PFSK-1 (cell line): ENCODE data around the gene EFNA5.

Experiments
- FOXP2 ChIP-seq: optimal IDR thresholded peaks from 2 replicates; pipeline ENCODE3; 2011; ENCODE audit warnings: borderline replicate concordance, control low read depth, inconsistent platforms; ENCODE audit not compliant: insufficient read depth; ENCODE audit errors: extremely low read length, extremely low read depth
- POLR2AphosphoS5 ChIP-seq: IDR thresholded peaks from 2 replicates; pipeline ENCODE4 v1.6.1; 2012; ENCODE audit warnings: low read depth, mild to moderate bottlenecking, control low read depth, low read length, moderate library complexity
- SIN3A ChIP-seq: IDR thresholded peaks from 2 replicates; pipeline ENCODE4 v1.6.1; 2012; ENCODE audit warnings: mild to moderate bottlenecking, low read length, moderate library complexity, borderline replicate concordance; ENCODE audit not compliant: insufficient read depth
- TAF1 ChIP-seq: IDR thresholded peaks from 2 replicates; pipeline ENCODE4 v1.6.1; 2012; ENCODE audit warnings: low read length, control low read depth, borderline replicate concordance; ENCODE audit not compliant: insufficient read depth
- TF ChIP-seq, protein P1 (sequence below), 2 experiments: IDR thresholded peaks; 2 replicates each; pipeline versions ENCODE4 v1.6.1 to v1.8.0; 2011 to 2012; ENCODE audit warnings: low read depth in 2 of 2, low read length in 2 of 2, control low read depth in 1 of 2, inconsistent platforms in 1 of 2, mild to moderate bottlenecking in 1 of 2, moderate library complexity in 1 of 2; ENCODE audit not compliant: insufficient read depth in 1 of 2

The EFNA5 gene

DNA sequence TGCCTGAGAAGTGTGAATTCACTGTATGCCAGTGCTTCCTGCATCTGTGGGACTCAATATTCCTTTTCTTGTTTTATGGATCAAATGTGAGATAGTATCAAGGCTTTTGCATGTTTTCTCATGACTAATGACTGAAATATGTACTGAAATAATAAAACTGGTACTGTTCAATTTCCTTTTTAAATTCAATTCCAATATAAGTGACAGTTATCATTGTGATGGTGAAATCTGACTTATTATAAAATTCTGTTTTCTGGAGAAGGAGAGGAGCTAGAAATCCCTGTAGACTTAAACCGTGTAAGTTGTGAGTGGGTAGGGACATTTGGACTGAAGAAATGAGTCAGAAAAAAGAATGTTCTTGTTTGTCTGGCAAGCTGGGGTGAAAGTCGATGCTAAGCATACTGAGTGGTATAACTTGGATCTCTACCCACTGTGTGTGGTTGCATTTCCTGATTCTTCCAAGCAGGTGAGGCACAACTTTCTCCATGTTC is 245.2 kb downstream of the EFNA5 start:
- TF ChIP-seq SIN3A = no peak
- TF ChIP-seq, protein P1, sequence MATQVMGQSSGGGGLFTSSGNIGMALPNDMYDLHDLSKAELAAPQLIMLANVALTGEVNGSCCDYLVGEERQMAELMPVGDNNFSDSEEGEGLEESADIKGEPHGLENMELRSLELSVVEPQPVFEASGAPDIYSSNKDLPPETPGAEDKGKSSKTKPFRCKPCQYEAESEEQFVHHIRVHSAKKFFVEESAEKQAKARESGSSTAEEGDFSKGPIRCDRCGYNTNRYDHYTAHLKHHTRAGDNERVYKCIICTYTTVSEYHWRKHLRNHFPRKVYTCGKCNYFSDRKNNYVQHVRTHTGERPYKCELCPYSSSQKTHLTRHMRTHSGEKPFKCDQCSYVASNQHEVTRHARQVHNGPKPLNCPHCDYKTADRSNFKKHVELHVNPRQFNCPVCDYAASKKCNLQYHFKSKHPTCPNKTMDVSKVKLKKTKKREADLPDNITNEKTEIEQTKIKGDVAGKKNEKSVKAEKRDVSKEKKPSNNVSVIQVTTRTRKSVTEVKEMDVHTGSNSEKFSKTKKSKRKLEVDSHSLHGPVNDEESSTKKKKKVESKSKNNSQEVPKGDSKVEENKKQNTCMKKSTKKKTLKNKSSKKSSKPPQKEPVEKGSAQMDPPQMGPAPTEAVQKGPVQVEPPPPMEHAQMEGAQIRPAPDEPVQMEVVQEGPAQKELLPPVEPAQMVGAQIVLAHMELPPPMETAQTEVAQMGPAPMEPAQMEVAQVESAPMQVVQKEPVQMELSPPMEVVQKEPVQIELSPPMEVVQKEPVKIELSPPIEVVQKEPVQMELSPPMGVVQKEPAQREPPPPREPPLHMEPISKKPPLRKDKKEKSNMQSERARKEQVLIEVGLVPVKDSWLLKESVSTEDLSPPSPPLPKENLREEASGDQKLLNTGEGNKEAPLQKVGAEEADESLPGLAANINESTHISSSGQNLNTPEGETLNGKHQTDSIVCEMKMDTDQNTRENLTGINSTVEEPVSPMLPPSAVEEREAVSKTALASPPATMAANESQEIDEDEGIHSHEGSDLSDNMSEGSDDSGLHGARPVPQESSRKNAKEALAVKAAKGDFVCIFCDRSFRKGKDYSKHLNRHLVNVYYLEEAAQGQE (IDR thresholded peaks at IDR 0.05; ENCODE audit: insufficient read depth in 1 of 2, low read depth in 2 of 2, low read length in 2 of 2) = no peak
- no peak for TF ChIP-seq FOXP2
- TF ChIP-seq POLR2AphosphoS5 = no peak
- TF ChIP-seq TAF1 = no peak

DNA sequence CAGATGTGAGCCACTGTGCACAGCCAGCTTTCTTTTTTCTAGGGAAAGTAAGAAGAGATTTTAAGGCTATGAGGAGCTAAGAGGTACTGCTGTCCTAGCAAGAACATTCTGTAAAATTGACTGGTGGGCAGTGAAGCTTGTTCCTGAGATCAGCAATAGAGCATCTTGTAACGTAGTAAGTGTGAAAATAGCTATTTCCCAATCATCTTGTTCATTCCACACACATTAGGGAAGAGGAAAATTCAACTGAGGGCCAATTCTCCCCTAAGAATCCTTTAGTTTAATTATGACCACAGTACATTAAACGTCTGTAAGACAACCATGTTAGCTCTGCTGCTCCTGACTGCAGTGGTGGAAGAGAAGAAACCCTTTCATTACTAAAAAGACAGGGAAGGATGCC is 246.2 kb downstream of the EFNA5 start:
- TF ChIP-seq TAF1 = no peak

DNA sequence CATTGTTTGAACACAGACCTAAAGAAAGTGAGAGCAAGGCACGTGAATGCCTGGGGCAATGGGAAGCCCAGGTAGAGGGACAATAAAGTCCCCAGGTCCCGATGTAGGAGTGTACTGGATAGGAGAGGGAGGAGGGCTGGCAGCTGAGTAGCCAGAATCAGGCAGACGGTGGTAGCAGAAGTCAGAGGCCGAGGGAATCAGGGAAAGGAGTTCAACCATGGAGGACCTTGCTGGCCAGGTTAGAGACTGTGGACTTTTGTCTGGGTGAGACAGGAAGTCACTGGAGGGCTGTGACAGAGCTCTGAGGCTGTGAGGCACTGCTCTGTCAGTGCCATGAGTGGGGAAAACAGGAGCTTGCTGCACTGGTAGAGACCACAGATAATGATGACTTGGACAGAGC is 248.2 kb downstream of the EFNA5 start:
- no peak for TF ChIP-seq SIN3A
- TF ChIP-seq FOXP2 = no peak
- TF ChIP-seq POLR2AphosphoS5 = no peak
- TF ChIP-seq, protein P1 (IDR thresholded peaks at IDR 0.05; ENCODE audit: insufficient read depth in 1 of 2, low read depth in 2 of 2, low read length in 2 of 2) = no peak
- no peak for TF ChIP-seq TAF1

DNA sequence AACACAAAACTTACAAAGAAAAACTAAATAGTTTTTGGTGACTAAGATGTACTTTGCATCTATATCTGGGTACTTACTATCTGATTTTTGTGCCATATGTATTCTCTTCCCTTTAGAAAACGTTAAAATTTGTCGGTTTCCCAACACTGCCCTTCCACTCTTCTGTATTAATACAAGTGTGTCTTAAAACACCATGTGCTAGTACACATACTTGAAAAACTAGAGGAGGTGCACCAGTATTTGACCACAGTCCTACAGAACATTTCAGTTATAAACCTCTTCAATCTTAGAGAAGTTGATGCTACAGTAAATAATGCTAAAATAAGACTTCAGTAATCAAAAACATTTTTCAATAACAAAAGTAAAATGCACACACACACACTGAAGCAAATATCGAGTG is 251.2 kb downstream of the EFNA5 start:
- TF ChIP-seq POLR2AphosphoS5 (no peak), TAF1 (no peak), FOXP2 (no peak)

DNA sequence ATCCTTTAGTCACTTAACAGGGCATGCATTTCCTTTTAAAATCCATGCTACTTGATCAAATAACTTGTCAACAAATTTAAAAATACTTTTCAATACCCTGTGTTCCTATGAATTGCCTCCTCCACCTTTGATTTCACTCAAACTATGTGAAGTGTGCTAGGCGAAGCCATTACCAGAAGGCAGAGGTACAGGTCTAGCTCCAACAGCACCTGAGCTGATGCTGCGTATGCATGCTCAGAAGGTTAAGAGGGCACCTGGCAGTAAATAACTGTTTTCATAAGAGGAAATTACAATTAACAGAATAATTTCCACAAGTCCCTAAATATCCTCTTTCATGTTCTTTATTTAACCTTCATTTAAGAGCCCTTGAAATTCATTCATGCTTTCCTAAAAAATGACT is 251.8 kb downstream of the EFNA5 start:
- no peak for TF ChIP-seq FOXP2
- TF ChIP-seq TAF1 = no peak
- TF ChIP-seq, protein P1 (IDR thresholded peaks at IDR 0.05; ENCODE audit: insufficient read depth in 1 of 2, low read depth in 2 of 2, low read length in 2 of 2) = no peak
- TF ChIP-seq SIN3A = no peak

DNA sequence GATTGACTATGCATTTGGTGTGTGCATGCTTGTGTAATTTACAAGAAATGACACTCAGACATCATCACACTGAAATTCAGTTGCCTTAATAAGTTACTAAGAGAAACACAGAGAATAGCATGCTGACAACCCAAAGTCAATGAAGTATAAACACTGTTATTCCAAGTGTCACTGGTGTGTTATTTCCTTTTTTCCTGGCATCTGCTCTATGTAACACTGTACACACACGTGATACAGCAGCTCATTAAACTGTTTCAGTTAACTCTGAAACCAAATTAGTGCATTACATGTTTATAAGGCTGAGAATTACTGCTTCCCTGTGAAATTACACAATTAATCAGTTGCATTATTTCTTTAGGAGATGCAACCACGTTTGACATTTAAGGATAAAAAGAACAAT is 252.7 kb downstream of the EFNA5 start:
- TF ChIP-seq, protein P1 (IDR thresholded peaks at IDR 0.05; ENCODE audit: insufficient read depth in 1 of 2, low read depth in 2 of 2, low read length in 2 of 2) = no peak
- no peak for TF ChIP-seq TAF1
- TF ChIP-seq SIN3A = no peak
- no peak for TF ChIP-seq POLR2AphosphoS5
